GM12878 (cell line): ENCODE data around the gene MBLAC2. TPM values are rescaled to one million over a fixed set of nuclear protein-coding genes. Genes with fewer than 3 reads are reported as not detected.

Experiments used
- ATAC-seq: fragments of 200-7000 bp; cut with Tn5 transposase; 3 replicates; pipeline ENCODE4 v1.9.1; 2020; ENCODE audit warnings: mild to moderate bottlenecking, moderate library complexity
- BruUV-seq: library from RNA; stranded (reverse); fragments of 400-500 nt; replicated peaks from 2 replicates; lab custom pipeline; 2021; lab: Mats Ljungman, UMichigan
- CTCF ChIA-PET: fragments of 300-600 bp; sonication (Branson Sonifier 250); formaldehyde crosslinking; extraction: SDS; loops from one replicate; lab custom pipeline; 2021; ENCODE audit warnings: inconsistent platforms; lab: Yijun Ruan, JAX
- POLR2A ChIA-PET: fragments of 350-600 bp; formaldehyde crosslinking; extraction: SDS; loops from one replicate; lab custom pipeline; 2021; ENCODE audit warnings: inconsistent platforms; lab: Charles Lee
- RAD21 ChIA-PET: fragments of 300-600 bp; sonication (Branson Sonifier 250); formaldehyde crosslinking; loops from one replicate; lab custom pipeline; 2023; ENCODE audit warnings: antibody characterized with exemption; ENCODE audit not compliant: unreplicated experiment; lab: Charles Lee
- SMC1A ChIA-PET: fragments of 300-600 bp; sonication (Branson Sonifier 250); formaldehyde crosslinking; loops from one replicate; lab custom pipeline; 2023; ENCODE audit not compliant: unreplicated experiment, uncharacterized antibody; lab: Charles Lee
- DNase-seq: peaks from one replicate; pipeline ENCODE4 v3.0.0-alpha.2; 2011; ENCODE audit warnings: low read depth, low spot score
- FAIRE-seq: peaks from 3 replicates; lab custom pipeline; 2011; peaks lifted over from hg19 to GRCh38; lab: Jason Lieb, UNC
- H2AFZ ChIP-seq: 2 replicates; pipeline ENCODE4 v1.6.0; 2011; ENCODE audit warnings: low read depth, low read length, control low read depth; ENCODE audit not compliant: control insufficient read depth
- H3K27ac ChIP-seq: 2 replicates; pipeline ENCODE4 v1.5.1; 2011; ENCODE audit warnings: control low read depth; ENCODE audit not compliant: control insufficient read depth, insufficient read depth
- H3K27me3 ChIP-seq, 2 experiments: replicated peaks in 1 of 2; 2 replicates each; pipeline versions ENCODE4 v1.6.0 to v1.6.1; 2011; ENCODE audit warnings: low read length in 1 of 2; ENCODE audit not compliant: control insufficient read depth in 2 of 2, insufficient read depth in 2 of 2
- H3K36me3 ChIP-seq, 2 experiments: 2 replicates each; pipeline ENCODE4 v1.5.1; 2011; ENCODE audit warnings: low read length in 1 of 2; ENCODE audit not compliant: control insufficient read depth in 2 of 2, insufficient read depth in 2 of 2
- H3K4me1 ChIP-seq: 2 replicates; pipeline ENCODE4 v1.6.1; 2011; ENCODE audit warnings: mild to moderate bottlenecking, low read length, moderate library complexity, mixed read lengths; ENCODE audit not compliant: control insufficient read depth, insufficient read depth
- H3K4me2 ChIP-seq: 2 replicates; pipeline ENCODE4 v1.6.0; 2011; ENCODE audit warnings: control low read depth; ENCODE audit not compliant: control insufficient read depth, insufficient read depth
- H3K4me3 ChIP-seq: fragments of 200-600 bp; sonication (generic); 2 replicates; pipeline ENCODE4 v1.5.1; 2016
- H3K79me2 ChIP-seq: 2 replicates; pipeline ENCODE4 v1.6.0; 2011; ENCODE audit warnings: low read length; ENCODE audit not compliant: control insufficient read depth, insufficient read depth
- H3K9ac ChIP-seq: 2 replicates; pipeline ENCODE4 v1.8.0; 2011; ENCODE audit warnings: low read length, control low read depth, mixed read lengths; ENCODE audit not compliant: control insufficient read depth, insufficient read depth
- H3K9me3 ChIP-seq: replicated peaks from 3 replicates; pipeline ENCODE4 v1.5.1; 2011; ENCODE audit warnings: mild to moderate bottlenecking, low read length; ENCODE audit not compliant: control insufficient read depth, insufficient read depth
- H4K20me1 ChIP-seq: 2 replicates; pipeline ENCODE4 v1.6.0; 2011; ENCODE audit not compliant: control insufficient read depth, insufficient read depth
- BCLAF1 ChIP-seq: fragments of 450-650 bp; IDR thresholded peaks from 2 replicates; pipeline ENCODE4 v1.6.1; 2017; ENCODE audit warnings: antibody characterized with exemption, mild to moderate bottlenecking, moderate library complexity
- CREB1 ChIP-seq: IDR thresholded peaks from 2 replicates; pipeline ENCODE4 v1.6.1; 2012; ENCODE audit warnings: low read depth, mild to moderate bottlenecking, inconsistent platforms
- E4F1 ChIP-seq: fragments of 450-650 bp; IDR thresholded peaks from 2 replicates; pipeline ENCODE4 v1.6.1; 2018; ENCODE audit warnings: borderline replicate concordance, mild to moderate bottlenecking; ENCODE audit not compliant: partially characterized antibody
- FOS ChIP-seq: IDR thresholded peaks from 3 replicates; pipeline ENCODE4 v1.6.1; 2011; ENCODE audit warnings: borderline replicate concordance; ENCODE audit not compliant: insufficient read length; ENCODE audit errors: extremely low read depth
- KDM1A ChIP-seq: fragments of 200-600 bp; sonication (generic); IDR thresholded peaks from 2 replicates; pipeline ENCODE4 v1.6.1; 2016; ENCODE audit warnings: borderline replicate concordance
- MAX ChIP-seq: IDR thresholded peaks from 2 replicates; pipeline ENCODE4 v1.6.1; 2012; ENCODE audit warnings: low read depth, low read length, improper control_type of control experiment
- NFXL1 ChIP-seq: fragments of 450-650 bp; IDR thresholded peaks from 2 replicates; pipeline ENCODE4 v1.6.1; 2017; ENCODE audit warnings: antibody characterized with exemption, mild to moderate bottlenecking, borderline replicate concordance
- SREBF1 ChIP-seq: IDR thresholded peaks from 2 replicates; pipeline ENCODE4 v1.6.1; 2012; ENCODE audit warnings: mild to moderate bottlenecking, low read length
- STAT1 ChIP-seq: fragments of 450-650 bp; conservative IDR thresholded peaks from 2 replicates; pipeline ENCODE4 v1.6.1; 2014; ENCODE audit warnings: antibody characterized with exemption, mild to moderate bottlenecking
- ZBTB40 ChIP-seq: fragments of 450-650 bp; IDR thresholded peaks from 2 replicates; pipeline ENCODE4 v1.6.1; 2016; ENCODE audit warnings: mild to moderate bottlenecking, moderate library complexity, borderline replicate concordance
- ZNF24 ChIP-seq: fragments of 450-650 bp; IDR thresholded peaks from 2 replicates; pipeline ENCODE4 v1.6.1; 2017; ENCODE audit warnings: antibody characterized with exemption, mild to moderate bottlenecking
- WGBS: methylation state at CpG from one replicate; pipeline ENCODE4 v1.1.6; 2016; ENCODE audit warnings: low lambda C conversion rate; ENCODE audit not compliant: insufficient replicate concordance, insufficient coverage; ENCODE audit errors: missing lambda C conversion rate; 5-methylcytosine and 5-hydroxymethylcytosine counted together
- in situ Hi-C: fragments of 300-500 bp; cut with MboI; formaldehyde crosslinking; loops from 9 replicates; pipeline ENCODE4 v1.14.3; 2018; ENCODE audit warnings: mixed read lengths
- intact Hi-C: fragments of 100-400 bp; cut with micrococcal nuclease; formaldehyde crosslinking; loops from one replicate; pipeline ENCODE4 v1.14.2; 2022; ENCODE audit not compliant: unreplicated experiment
- polyA plus RNA-seq, 11 experiments: library from polyadenylated mRNA; depleted of rRNA in 4 of 11; unstranded in 6 of 11; stranded (reverse) in 5 of 11; fragments of >200 nt; fragmentation: Nextera tagmentation in 4 of 11; fragmentation: Illumina TruSeq in 1 of 11; extraction: Ambion mirVana in 4 of 11; extraction: Trizol in 1 of 11; gene quantifications; 1 replicate in 1 of 11; 2 replicates in 10 of 11; pipeline versions ENCODE4 v1.2.1 to v1.2.3, GENCODE V29; 2011 to 2016; ENCODE audit warnings: inconsistent platforms in 2 of 11, missing spikeins in 2 of 11, low read depth in 1 of 11
- total RNA-seq, 4 experiments: library from RNA; depleted of rRNA in 3 of 4; stranded (reverse); fragments of >200 nt in 3 of 4; fragmentation: Illumina TruSeq in 1 of 4; extraction: Trizol in 1 of 4; gene quantifications; 2 replicates each; pipeline versions ENCODE4 v1.2.1 to v1.2.3, GENCODE V29; 2013 to 2021

MBLAC2 gene
- total and polyA plus RNA-seq, 10 of the 15 experiments (the other 5 are each of a cell fraction or from before 2014, with no cell fraction given) = 2.0 to 10.5 (median 7.1) TPM

GRCh38 chr5:90514520-90514919 lies 39.9 kb upstream of the MBLAC2 start:
- Histone ChIP-seq H3K27ac (no peak overlapping the region), H3K9me3 (no peaks in the 10 kb centered on the region), H3K36me3 (peaks cover 0 to 8% of the 10 kb centered on the region in 2 experiments; a peak in 2 of 4 replicates), H2AFZ (no peak overlapping the region), H3K4me1 (no peaks in the 10 kb centered on the region), H3K9ac (no peak overlapping the region), H3K27me3 (no peaks in the 10 kb centered on the region), H3K4me2 (no peak overlapping the region)
- BruUV-seq = no TSS peak
- ATAC-seq = no peak
- intact Hi-C loops = no loop called here
- no peak for TF ChIP-seq BCLAF1
- no peak for TF ChIP-seq FOS
- no peak for TF ChIP-seq NFXL1
- no peak for TF ChIP-seq ZNF24
- no peak for TF ChIP-seq CREB1
- no peak for TF ChIP-seq ZBTB40
- no peak for TF ChIP-seq MAX
- no peak for TF ChIP-seq STAT1
- TF ChIP-seq SREBF1 = no peak
- TF ChIP-seq KDM1A = no peak
- no peak for TF ChIP-seq E4F1
- TF ChIP-seq, all 136 proteins: peak for 0
- WGBS = 93% methylated on average over 1 of the region's 3 CpGs
- POLR2A ChIA-PET = no interaction called here
- DNase-seq (no peak), FAIRE-seq (no peak)
- RAD21 ChIA-PET = no interaction called here
- Histone ChIP-seq H3K79me2 (no peaks in the 10 kb centered on the region), H3K4me3 (no peak overlapping the region), H4K20me1 (no peaks in the 10 kb centered on the region)
- in situ Hi-C loops = no loop called here
- CTCF ChIA-PET = no interaction called here
- SMC1A ChIA-PET = no interaction called here
